Activated CD8-positive, alpha-beta memory T cell treated with anti-CD3 and anti-CD28 coated beads for 48 hours (primary cell): ENCODE data around the gene TRIM13.
"Not testable (repeated sequence)": the region's sequence is repeated elsewhere in the genome, so short reads cannot be mapped to it uniquely, and the experiment has no call there.

Experiments
- DNase-seq, 3 experiments: peaks; one replicate each; pipeline ENCODE4 v3.0.0-alpha.2; 2020; ENCODE audit warnings: low read depth in 2 of 3, low spot score in 2 of 3

TRIM13 gene, protein sequence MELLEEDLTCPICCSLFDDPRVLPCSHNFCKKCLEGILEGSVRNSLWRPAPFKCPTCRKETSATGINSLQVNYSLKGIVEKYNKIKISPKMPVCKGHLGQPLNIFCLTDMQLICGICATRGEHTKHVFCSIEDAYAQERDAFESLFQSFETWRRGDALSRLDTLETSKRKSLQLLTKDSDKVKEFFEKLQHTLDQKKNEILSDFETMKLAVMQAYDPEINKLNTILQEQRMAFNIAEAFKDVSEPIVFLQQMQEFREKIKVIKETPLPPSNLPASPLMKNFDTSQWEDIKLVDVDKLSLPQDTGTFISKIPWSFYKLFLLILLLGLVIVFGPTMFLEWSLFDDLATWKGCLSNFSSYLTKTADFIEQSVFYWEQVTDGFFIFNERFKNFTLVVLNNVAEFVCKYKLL

GRCh38 chr13:49996951-49997895, at the start of gene TRIM13:
Gene TRIM13, plus strand, starts transcription at chr13:49997042. Its CDS starts 14,899 bp downstream, at chr13:50011941.
- peak; percentile 55 to 71 (median 62) for DNase-seq

DNA sequence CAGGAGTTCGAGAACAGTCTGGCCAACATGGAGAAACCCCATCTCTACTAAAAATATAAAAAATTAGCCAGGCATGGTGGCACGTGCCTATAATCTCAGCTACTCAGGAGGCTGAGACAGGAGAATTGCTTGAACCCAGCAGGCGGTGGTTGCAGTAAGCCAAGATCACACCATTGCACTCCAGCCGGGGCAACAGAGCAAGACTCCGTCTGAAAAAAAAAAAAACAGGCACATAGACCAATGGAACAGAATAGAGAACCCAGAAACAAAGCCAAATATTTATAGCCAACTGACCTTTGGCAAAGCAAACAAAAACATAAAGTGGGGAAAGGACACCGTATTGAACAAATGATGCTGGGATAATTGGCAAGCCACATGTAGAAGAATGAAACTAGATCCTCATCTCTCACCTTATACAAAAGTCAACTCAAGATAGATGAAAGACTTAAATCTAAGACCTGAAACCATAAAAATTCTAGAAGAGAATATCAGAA, 48.0 kb upstream of the TRIM13 start:
- DNase-seq, result not testable (repeated sequence)

- DNase-seq, result no peak
Measured at GRCh38 chr13:49951754-49952535, 44.9 kb upstream of the TRIM13 start.

GRCh38 chr13:49953560-49953959, 43.3 kb upstream of the TRIM13 start:
- DNase-seq, result no peak

- DNase-seq, result no peak
Measured at GRCh38 chr13:49954674-49955455, 42.0 kb upstream of the TRIM13 start.

GRCh38 chr13:49956131-49956530, 40.7 kb upstream of the TRIM13 start:
- no peak for DNase-seq

- no peak for DNase-seq
Measured at GRCh38 chr13:49958321-49958720, 38.5 kb upstream of the TRIM13 start.

DNA sequence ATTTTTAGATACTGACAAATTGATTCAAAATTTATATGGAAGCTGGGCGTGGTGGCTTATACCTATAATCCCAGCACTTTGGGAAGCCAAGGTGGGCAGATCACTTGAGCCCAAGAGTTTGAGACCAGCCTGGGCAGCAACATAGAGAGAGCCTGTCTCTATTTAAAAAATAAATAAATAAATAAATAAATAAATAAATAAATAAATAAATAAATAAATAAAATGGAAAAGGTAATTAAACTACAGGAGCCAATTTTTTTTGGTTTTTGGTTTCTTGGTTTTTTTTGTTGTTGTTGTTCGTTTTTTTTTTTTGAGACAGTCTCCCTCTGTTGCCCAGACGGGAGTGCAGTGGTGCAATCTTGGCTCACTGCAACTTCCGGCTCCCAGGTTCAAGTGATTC, 29.4 kb upstream of the TRIM13 start:
- DNase-seq, result no peak

DNA sequence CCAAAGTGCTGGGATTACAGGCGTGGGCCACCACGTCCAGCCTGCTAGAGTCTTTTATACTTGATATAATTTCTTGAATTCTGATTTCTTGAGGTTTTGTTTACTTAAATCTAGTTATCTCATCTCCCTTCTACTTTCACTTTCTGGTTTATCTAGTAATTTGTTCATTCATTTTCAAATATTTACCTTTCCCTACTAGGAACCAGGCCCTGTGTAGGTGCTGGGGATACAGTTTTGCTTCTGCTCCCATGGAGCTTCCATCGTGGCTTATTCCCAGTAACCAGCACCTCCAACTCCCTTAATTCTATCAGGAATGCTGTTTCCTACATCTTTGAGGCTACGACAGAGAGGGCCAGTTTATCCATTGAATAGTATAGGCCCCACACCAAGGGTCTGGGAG, 24.1 kb upstream of the TRIM13 start:
- no peak for DNase-seq

GRCh38 chr13:49975826-49976225, 21.0 kb upstream of the TRIM13 start:
- no peak for DNase-seq

DNA sequence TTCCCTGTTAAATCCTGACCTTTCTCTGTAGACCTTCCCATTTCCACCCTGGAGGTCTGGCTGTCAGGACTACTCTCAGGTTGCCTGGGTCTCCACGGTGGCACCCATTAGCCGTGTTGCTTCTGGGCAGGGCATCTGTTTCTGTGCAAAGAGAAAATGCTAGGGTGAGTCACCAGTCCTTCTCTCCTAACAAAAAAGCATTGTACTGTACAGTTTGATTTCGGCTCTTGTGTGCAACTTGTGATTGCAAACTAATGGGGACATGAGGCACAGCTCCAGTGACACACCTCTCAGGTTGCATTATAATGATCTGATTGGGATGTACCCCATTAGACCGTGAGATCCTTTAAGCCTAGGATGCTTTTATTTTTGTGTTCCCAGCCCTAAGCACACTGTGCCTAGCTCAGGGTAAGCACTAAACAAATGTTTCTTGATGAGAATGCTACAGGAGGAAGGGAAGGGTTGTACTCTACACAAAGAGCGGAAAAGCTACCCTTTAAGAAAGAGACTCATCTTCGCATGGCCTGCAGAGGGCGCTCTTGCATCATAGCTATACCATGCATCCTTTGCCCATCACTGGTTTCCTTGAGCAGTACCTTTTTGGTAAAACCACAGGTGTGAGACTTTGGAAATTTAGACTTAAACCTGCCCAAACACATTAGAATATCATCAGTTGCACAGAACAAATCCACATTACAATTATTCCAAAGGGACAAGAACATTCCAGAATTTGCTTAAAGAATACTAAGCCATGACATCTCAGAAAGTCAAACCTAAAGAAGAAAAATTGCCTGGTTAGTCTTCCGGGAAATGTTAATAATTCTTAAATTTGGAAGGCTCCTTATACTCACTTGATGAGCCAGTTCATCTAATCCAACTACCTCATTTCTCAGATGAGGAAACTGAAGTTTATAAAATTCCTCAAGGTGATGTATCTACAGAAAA, 20.3 kb upstream of the TRIM13 start:
- DNase-seq, result peak; percentile 23 to 55 (median 47)

DNA sequence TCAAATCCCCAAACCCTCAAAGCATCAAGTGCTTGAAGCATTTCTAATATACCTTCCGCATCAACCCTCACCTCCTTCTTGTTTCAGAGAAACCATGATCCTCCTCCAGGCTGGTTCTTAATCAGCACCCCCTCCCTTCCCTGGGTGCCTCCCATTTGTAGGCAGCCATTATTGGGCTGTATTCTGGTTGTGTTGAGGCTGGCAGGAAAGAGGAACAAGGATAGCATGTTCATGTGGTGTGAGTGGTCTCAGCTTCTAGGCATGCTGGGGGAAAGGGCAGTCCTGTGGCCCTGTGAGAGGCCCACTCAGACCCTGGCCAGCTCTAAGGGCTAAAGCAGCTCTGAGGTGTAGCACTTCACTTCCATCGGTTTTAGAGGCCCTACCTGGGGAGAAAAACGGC, 18.9 kb upstream of the TRIM13 start:
- DNase-seq, result no peak

DNA sequence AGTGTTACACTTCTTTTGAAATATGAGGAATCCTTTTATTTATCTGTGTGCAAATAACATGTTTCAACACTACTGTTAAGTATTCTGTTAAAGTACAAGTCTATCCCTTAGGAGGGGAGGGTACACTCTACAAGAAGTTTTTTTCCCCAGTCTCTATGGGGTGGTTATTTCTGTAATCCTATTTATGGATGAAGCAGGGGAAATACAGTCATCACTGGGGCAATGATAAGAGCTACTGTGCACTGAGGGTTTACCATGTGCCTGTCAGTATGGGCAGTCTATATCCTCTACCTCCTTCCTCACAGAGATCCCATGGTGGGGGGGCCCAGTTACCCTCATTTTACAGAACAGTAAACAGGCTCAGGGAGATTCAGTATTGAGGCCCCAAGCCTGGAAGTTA, 16.6 kb upstream of the TRIM13 start:
- no peak for DNase-seq

- DNase-seq, result no peak
Measured at GRCh38 chr13:49985129-49985528, 11.7 kb upstream of the TRIM13 start.

DNA sequence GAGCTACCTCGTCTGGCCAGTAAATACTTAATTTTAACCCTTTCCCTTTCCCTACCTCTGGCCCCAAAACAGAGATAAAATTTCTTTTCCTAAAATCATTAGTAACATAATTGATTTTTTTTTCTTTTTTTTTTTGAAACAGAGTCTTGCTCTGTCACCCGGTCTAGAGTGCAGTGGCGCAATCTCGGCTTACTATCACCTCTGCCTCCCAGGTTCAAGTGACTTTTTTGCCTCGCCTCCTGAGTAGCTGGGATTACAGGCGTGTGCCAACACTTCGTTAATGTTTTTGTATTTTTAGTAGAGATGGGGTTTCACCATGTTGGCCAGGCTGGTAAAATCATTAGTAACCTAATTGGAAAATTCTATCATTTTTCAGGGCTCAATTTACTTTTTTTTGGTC, 10.4 kb upstream of the TRIM13 start:
- DNase-seq, result no peak

DNA sequence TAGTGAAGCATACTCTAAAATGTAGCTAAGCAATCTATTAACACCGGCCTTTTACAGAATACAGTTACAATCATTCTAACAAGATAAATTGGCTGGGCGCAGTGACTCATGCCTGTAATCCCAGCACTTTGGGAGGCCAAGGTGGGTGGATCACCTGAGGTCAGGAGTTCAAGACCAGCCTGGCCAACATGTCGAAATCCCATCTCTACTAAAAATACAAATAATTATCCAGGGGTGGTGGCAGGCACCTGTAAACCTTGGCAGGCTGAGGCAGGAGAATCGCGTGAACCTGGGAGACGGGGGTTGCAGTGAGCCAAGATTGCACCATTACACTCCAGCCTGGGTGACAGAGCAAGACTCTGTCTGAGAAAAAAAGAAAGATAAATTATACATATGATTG, 6.2 kb upstream of the TRIM13 start:
- not testable (repeated sequence) for DNase-seq

- no peak for DNase-seq
Measured at GRCh38 chr13:49993111-49993510, 3.7 kb upstream of the TRIM13 start.

DNA sequence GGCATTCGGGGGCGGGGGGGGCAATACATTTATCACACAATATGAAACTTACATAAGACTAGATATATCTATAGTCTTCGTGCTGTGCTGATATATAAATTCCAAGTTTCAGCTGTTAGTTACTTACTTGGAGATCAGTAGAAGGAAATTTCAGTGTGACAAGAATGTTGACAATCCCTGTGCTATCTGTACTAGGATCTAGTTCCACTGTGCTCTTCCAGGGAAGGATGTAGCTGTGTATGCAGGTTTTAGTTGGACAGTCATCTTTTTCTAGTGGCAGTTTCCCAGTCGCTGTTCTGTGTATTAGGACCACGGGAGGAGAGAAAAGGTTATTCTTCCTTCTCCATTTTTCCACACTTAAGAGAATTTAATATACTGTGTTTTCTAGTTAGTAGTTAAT, 3.2 kb upstream of the TRIM13 start:
- DNase-seq, result no peak

DNA sequence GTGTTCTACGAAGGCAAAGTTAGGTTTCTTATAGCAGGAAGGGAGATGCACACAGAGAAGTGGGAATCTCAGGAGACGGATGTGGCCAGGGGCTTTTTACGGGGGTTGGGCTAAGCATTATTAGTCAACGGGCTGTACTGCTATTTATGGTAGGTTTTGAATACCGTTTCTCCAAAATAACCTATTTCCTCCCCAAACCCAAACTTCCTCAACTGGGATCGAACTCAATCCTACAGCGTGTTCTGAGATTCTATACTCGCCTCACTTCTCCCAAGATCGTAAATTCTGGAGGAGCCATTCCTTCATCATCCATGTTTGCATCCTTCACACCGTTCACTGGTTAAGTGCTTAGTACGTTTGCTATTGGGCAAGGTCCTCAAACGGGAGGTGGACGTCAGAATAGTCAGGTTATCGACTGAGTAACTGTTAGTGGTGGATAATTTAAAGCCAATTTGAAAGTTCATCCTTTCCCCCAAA, 1.2 kb upstream of the TRIM13 start:
- DNase-seq, result no peak
